Neuronal stem cell (in vitro differentiated cells): ENCODE results near the gene ZNF621.
"Not testable (repeated sequence)": the region's sequence is repeated elsewhere in the genome, so short reads cannot be mapped to it uniquely, and the experiment has no call there.

Source experiments
- DNase-seq: peaks from one replicate; pipeline ENCODE4 v3.0.0-alpha.2; 2013; ENCODE audit warnings: low spot score
- H2AFZ ChIP-seq: one replicate; pipeline ENCODE4 v1.6.1; 2013; ENCODE audit warnings: mild to moderate bottlenecking, low read length, inconsistent platforms
- H2AK5ac ChIP-seq: 2 replicates; pipeline ENCODE4 v1.6.1; 2013; ENCODE audit warnings: low read depth, mild to moderate bottlenecking, inconsistent platforms, low read length, moderate library complexity, mixed read lengths
- H2BK120ac ChIP-seq: 2 replicates; pipeline ENCODE4 v1.6.1; 2013; ENCODE audit warnings: low read depth, mild to moderate bottlenecking, inconsistent platforms, low read length, moderate library complexity, mixed read lengths
- H2BK12ac ChIP-seq: one replicate; pipeline ENCODE4 v1.6.1; 2013; ENCODE audit warnings: low read length, inconsistent platforms
- H2BK15ac ChIP-seq: 2 replicates; pipeline ENCODE4 v1.6.1; 2013; ENCODE audit warnings: mild to moderate bottlenecking, low read length, inconsistent platforms, mixed read lengths
- H2BK5ac ChIP-seq: one replicate; pipeline ENCODE4 v1.6.1; 2013; ENCODE audit warnings: inconsistent platforms, mild to moderate bottlenecking, low read length, moderate library complexity
- H3K14ac ChIP-seq: one replicate; pipeline ENCODE4 v1.6.1; 2013; ENCODE audit warnings: low read length, inconsistent platforms
- H3K18ac ChIP-seq: 2 replicates; pipeline ENCODE4 v1.6.1; 2013; ENCODE audit warnings: low read length, inconsistent platforms
- H3K23ac ChIP-seq: 2 replicates; pipeline ENCODE4 v1.6.1; 2013; ENCODE audit warnings: low read depth, mild to moderate bottlenecking, mixed read lengths, low read length, inconsistent platforms; ENCODE audit not compliant: poor library complexity
- H3K27ac ChIP-seq: replicated peaks from 3 replicates; pipeline ENCODE4 v1.5.1; 2013; ENCODE audit warnings: low read length, inconsistent platforms
- H3K27me3 ChIP-seq, 3 experiments: 2 replicates each; pipeline ENCODE4 v1.6.1; 2013; ENCODE audit warnings: low read length in 3 of 3, mild to moderate bottlenecking in 2 of 3, inconsistent platforms in 1 of 3, low read depth in 1 of 3, mixed read lengths in 1 of 3, moderate library complexity in 1 of 3; ENCODE audit not compliant: control insufficient read depth in 3 of 3, insufficient read depth in 3 of 3
- H3K36me3 ChIP-seq, 2 donors: replicated peaks in 1 of 2; 2 replicates each; pipeline ENCODE4 v1.6.1; 2013; ENCODE audit warnings: low read length in 2 of 2; ENCODE audit not compliant: control insufficient read depth in 2 of 2, insufficient read depth in 2 of 2
- H3K4ac ChIP-seq: 2 replicates; pipeline ENCODE4 v1.6.1; 2013; ENCODE audit warnings: inconsistent platforms, mild to moderate bottlenecking, low read length, moderate library complexity
- H3K4me1 ChIP-seq, 2 donors: 1 replicate in 1 of 2; 2 replicates in 1 of 2; pipeline ENCODE4 v1.6.1; 2013; ENCODE audit warnings: low read length in 2 of 2, low read depth in 1 of 2; ENCODE audit not compliant: control insufficient read depth in 2 of 2, insufficient read depth in 1 of 2
- H3K4me2 ChIP-seq: one replicate; pipeline ENCODE4 v1.6.1; 2013; ENCODE audit warnings: mild to moderate bottlenecking, low read length, inconsistent platforms; ENCODE audit not compliant: insufficient read depth, poor library complexity, severe bottlenecking
- H3K4me3 ChIP-seq, 2 donors: 2 replicates each; pipeline ENCODE4 v1.5.1; 2013; ENCODE audit warnings: low read length in 2 of 2, mild to moderate bottlenecking in 2 of 2, inconsistent platforms in 1 of 2, moderate library complexity in 1 of 2
- H3K79me1 ChIP-seq: one replicate; pipeline ENCODE4 v1.6.1; 2013; ENCODE audit warnings: low read depth, mild to moderate bottlenecking, inconsistent platforms, low read length, moderate library complexity
- H3K9ac ChIP-seq: one replicate; pipeline ENCODE4 v1.6.1; 2013; ENCODE audit warnings: mild to moderate bottlenecking, low read depth, low read length, inconsistent platforms; ENCODE audit not compliant: poor library complexity
- H3K9me3 ChIP-seq, 2 donors: replicated peaks in 1 of 2; 2 replicates each; pipeline versions ENCODE3 to v1.6.1; 2013; ENCODE audit warnings: low read length in 2 of 2, mild to moderate bottlenecking in 2 of 2, inconsistent platforms in 1 of 2, low read depth in 1 of 2, mixed read lengths in 1 of 2, moderate library complexity in 1 of 2; ENCODE audit not compliant: control insufficient read depth in 2 of 2, insufficient read depth in 1 of 2
- H4K8ac ChIP-seq: one replicate; pipeline ENCODE4 v1.6.1; 2013; ENCODE audit warnings: low read depth, mild to moderate bottlenecking, inconsistent platforms, low read length, moderate library complexity
- H4K91ac ChIP-seq: one replicate; pipeline ENCODE4 v1.6.1; 2013; ENCODE audit warnings: low read length, low read depth, mild to moderate bottlenecking, inconsistent platforms; ENCODE audit not compliant: poor library complexity
- WGBS, 2 donors: extraction: QIAGEN DNeasy Blood & Tissue Kit; methylation state at CpG; one replicate each; pipeline ENCODE4 v1.1.7; 2013; ENCODE audit warnings: missing lambda C conversion rate in 2 of 2, mixed read lengths in 1 of 2; ENCODE audit not compliant: insufficient read length in 2 of 2, insufficient replicate concordance in 1 of 2; ENCODE audit errors: extremely low coverage in 2 of 2; 5-methylcytosine and 5-hydroxymethylcytosine counted together

ZNF621 gene

DNA sequence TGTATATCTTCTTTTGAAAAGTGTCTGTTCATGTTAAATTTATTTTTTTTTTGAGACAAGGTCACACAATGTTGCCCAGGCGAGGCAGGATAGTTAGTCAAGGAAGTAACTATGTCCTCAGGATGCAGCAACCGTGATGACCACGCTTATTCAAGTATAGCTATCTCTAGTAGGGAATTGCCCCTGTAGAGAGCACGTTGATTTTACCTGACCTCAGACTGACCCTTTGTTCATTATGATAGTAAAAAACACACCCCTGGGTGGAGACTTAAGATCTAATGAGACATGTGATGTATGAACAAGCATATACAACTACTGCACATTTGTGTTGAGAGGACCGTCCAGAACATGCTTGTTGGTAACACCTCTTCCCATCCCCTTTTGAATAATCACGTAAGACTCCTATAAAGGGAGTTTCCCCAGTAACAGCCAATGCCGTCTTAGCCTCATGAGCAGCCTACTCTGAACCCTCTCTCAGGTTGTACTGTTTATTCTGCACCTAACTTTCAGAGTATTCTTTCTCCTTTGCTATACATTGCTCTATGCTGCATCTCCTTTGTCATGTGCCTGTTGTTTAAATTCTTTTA is 32.9 kb downstream of the ZNF621 start:
- H3K4me1 ChIP-seq = no peaks in the 10 kb centered on the region
- H4K91ac ChIP-seq = no peak overlapping the region
- H3K36me3 ChIP-seq = no peaks in the 10 kb centered on the region
- no peak overlapping the region for H2AK5ac ChIP-seq
- H3K4me3 ChIP-seq = no peak overlapping the region
- no CpG with 5 or more reads among the region's 7 CpGs for WGBS, 2 donors
- no peak overlapping the region for H3K18ac ChIP-seq
- H3K9ac ChIP-seq = no peak overlapping the region
- H3K27me3 ChIP-seq = no peaks in the 10 kb centered on the region
- no peak overlapping the region for H3K14ac ChIP-seq
- no peak overlapping the region for H2BK120ac ChIP-seq
- H4K8ac ChIP-seq = no peak overlapping the region
- H2AFZ ChIP-seq = no peak overlapping the region
- no peak overlapping the region for H2BK12ac ChIP-seq
- no peaks in the 10 kb centered on the region for H3K79me1 ChIP-seq
- H3K23ac ChIP-seq = no peak overlapping the region
- no peak overlapping the region for H2BK5ac ChIP-seq
- H3K27ac ChIP-seq = no peak overlapping the region
- DNase-seq = no peak
- no peak overlapping the region for H2BK15ac ChIP-seq
- no peak overlapping the region for H3K4ac ChIP-seq
- no peak overlapping the region for H3K4me2 ChIP-seq
- H3K9me3 ChIP-seq = peaks cover 0 to 3% of the 10 kb centered on the region in 2 donors

DNA sequence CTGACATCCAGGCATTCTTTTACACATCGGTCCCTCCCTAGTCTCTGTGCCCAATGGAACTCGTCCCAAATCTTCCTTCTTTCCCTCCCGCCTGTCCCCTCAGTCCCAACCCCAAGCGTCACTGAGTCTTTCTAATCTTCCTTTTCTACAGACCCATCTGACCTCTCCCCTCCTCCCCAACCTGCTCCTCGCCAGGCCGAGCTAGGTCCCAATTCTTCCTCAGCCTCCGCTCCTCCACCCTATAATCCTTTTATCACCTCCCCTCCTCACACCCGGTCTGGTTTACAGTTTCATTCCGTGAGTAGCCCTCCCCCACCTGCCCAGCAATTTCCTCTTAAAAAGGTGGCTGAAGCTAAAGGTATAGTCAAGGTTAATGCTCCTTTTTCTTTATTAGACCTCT is 37.7 kb downstream of the ZNF621 start:
- H3K9ac ChIP-seq, H3K79me1 ChIP-seq, H3K4me2 ChIP-seq, H2AFZ ChIP-seq, H2BK5ac ChIP-seq, H2BK120ac ChIP-seq, H3K14ac ChIP-seq, DNase-seq, H2BK15ac ChIP-seq, H3K4me1 ChIP-seq, H3K23ac ChIP-seq, H3K36me3 ChIP-seq, H4K8ac ChIP-seq, H3K4me3 ChIP-seq, H2BK12ac ChIP-seq, H3K27me3 ChIP-seq, H3K27ac ChIP-seq, H3K4ac ChIP-seq, H2AK5ac ChIP-seq, H3K18ac ChIP-seq, H4K91ac ChIP-seq, H3K9me3 ChIP-seq: not testable (repeated sequence)
- WGBS, 2 donors = no CpG with 5 or more reads among the region's 9 CpGs

DNA sequence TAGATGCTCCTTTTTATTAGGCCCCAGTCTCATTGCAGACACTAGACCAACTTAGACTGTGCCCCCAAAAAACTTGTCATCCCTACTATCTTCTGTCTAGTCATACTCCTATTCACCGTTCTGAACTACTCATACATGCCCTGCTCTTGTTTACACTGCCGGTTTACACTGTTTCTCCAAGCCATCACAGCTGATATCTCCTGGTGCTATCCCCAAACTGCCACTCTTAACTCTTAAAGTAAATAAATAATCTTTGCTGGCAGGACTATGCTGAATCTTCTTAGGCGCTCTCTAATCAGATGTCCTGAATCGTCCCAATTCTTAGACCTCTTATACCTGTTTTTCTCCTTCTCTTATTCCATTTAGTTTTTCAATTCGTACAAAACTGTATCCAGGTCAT is 40.9 kb downstream of the ZNF621 start:
- H2AK5ac ChIP-seq, H2AFZ ChIP-seq, H3K14ac ChIP-seq, H2BK15ac ChIP-seq, H3K4me2 ChIP-seq, H3K9ac ChIP-seq, H3K9me3 ChIP-seq, H3K36me3 ChIP-seq, H3K27me3 ChIP-seq, H2BK5ac ChIP-seq, H3K79me1 ChIP-seq, H4K91ac ChIP-seq, H4K8ac ChIP-seq, H3K4me1 ChIP-seq, H3K23ac ChIP-seq, H3K18ac ChIP-seq, H3K4me3 ChIP-seq, H3K27ac ChIP-seq, H2BK12ac ChIP-seq, H3K4ac ChIP-seq, H2BK120ac ChIP-seq, DNase-seq: not testable (repeated sequence)
- WGBS, 2 donors = no CpG with 5 or more reads among the region's 5 CpGs

DNA sequence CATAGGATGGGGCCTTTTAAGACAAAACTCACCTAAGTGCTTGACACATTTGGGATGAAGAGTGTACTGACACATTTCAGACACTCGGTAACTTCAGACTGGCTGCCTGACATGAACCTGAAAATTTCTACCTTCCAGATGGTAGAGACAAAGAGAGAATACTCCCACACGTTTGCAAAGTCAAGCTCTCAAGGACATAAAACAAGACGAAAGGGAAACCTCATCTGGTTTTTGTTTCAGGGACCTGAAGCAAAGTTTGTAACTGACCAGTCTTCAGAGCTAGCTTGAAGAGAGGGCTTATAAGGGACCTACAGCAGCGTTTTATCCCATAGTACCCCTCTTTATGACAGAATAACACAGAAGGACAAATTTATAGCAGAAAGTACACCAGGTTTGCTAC is 41.9 kb downstream of the ZNF621 start:
- H3K9ac ChIP-seq = no peak overlapping the region
- WGBS, 2 donors = no CpG with 5 or more reads among the region's 4 CpGs

More for the DNA sequence above, 41.9 kb downstream of the ZNF621 start:
- no peak for DNase-seq
- no peak overlapping the region for H4K91ac ChIP-seq
- H3K18ac ChIP-seq = no peak overlapping the region
- no peak overlapping the region for H3K4me2 ChIP-seq
- no peak overlapping the region for H2AFZ ChIP-seq
- H3K36me3 ChIP-seq = no peaks in the 10 kb centered on the region
- no peak overlapping the region for H3K23ac ChIP-seq
- H4K8ac ChIP-seq = no peak overlapping the region
- H2AK5ac ChIP-seq = no peak overlapping the region
- no peak overlapping the region for H2BK15ac ChIP-seq
- no peak overlapping the region for H3K4ac ChIP-seq
- H2BK12ac ChIP-seq = no peak overlapping the region
- no peak overlapping the region for H3K4me3 ChIP-seq
- no peak overlapping the region for H3K14ac ChIP-seq
- no peak overlapping the region for H2BK5ac ChIP-seq
- no peaks in the 10 kb centered on the region for H3K27me3 ChIP-seq
- no peak overlapping the region for H3K27ac ChIP-seq
- H2BK120ac ChIP-seq = no peak overlapping the region
- H3K9me3 ChIP-seq = peaks cover 2 to 5% of the 10 kb centered on the region in 2 donors
- no peaks in the 10 kb centered on the region for H3K4me1 ChIP-seq
- no peaks in the 10 kb centered on the region for H3K79me1 ChIP-seq
